SJSA1 (cell line): ENCODE data around the gene EOGT. TPM values are rescaled to one million over a fixed set of nuclear protein-coding genes. Genes with fewer than 3 reads are reported as not detected.
A peak's percentile ranks its signal among the peaks of the same experiment; 100 is the strongest.

ENCODE experiments used
- DNase-seq, 2 experiments: peaks; one replicate each; pipeline ENCODE4 v3.0.0-alpha.2; 2015 to 2020; ENCODE audit warnings: low spot score in 2 of 2, low read depth in 1 of 2
- H3K27ac ChIP-seq: fragments of 250-450 bp; sonication (Bioruptor Pico); 2 replicates; pipeline ENCODE4 v1.5.1; 2020; ENCODE audit warnings: mild to moderate bottlenecking, moderate library complexity
- H3K27me3 ChIP-seq: fragments of 250-450 bp; sonication (Bioruptor Pico); replicated peaks from 2 replicates; pipeline ENCODE4 v1.5.1; 2020; ENCODE audit warnings: mild to moderate bottlenecking, moderate library complexity
- H3K36me3 ChIP-seq: fragments of 250-450 bp; sonication (Bioruptor Pico); 2 replicates; pipeline ENCODE4 v1.5.1; 2020; ENCODE audit warnings: mild to moderate bottlenecking
- H3K4me1 ChIP-seq: fragments of 250-450 bp; sonication (Bioruptor Pico); replicated peaks from 2 replicates; pipeline ENCODE4 v1.6.1; 2021; ENCODE audit warnings: mild to moderate bottlenecking
- H3K4me3 ChIP-seq: fragments of 250-450 bp; sonication (Bioruptor Pico); 2 replicates; pipeline ENCODE4 v1.5.1; 2020; ENCODE audit warnings: mild to moderate bottlenecking
- H3K9me3 ChIP-seq: fragments of 250-450 bp; sonication (Bioruptor Pico); replicated peaks from 2 replicates; pipeline ENCODE4 v1.5.1; 2020; ENCODE audit warnings: mild to moderate bottlenecking
- total RNA-seq: library from RNA; depleted of rRNA; stranded (reverse); fragments of >200 nt; shearing (Covaris generic); gene quantifications from 2 replicates; pipeline ENCODE4 v1.2.3, GENCODE V29; 2014

Gene EOGT
- total RNA-seq, 1 experiment from 2014 or later = 43.0 TPM

DNA sequence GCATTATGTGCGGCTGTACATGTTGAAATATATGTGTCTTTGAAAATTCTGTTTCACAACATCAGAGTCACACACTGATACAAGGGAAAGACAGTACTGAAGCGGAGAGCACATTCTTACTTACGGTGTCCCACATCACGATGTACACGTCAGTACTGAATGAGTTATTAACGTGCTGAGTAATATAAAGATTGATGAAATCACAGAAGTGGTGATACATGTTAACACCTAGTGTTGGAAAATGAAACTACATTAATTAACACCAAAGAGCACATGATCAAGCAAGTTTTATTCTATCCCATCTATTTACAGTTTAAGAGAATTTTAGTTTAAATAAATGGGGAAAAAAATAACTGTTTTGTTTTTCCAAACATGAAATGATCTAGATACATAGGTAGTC is 15.6 kb downstream of the EOGT start:
- H3K27me3 ChIP-seq = no peaks in the 10 kb centered on the region
- no peaks in the 10 kb centered on the region for H3K9me3 ChIP-seq
- no peak overlapping the region for H3K27ac ChIP-seq
- peaks cover 60% of the 10 kb centered on the region for H3K36me3 ChIP-seq
- no peak overlapping the region for H3K4me3 ChIP-seq
- no peak for DNase-seq
- H3K4me1 ChIP-seq = peaks cover 9% of the 10 kb centered on the region

DNA sequence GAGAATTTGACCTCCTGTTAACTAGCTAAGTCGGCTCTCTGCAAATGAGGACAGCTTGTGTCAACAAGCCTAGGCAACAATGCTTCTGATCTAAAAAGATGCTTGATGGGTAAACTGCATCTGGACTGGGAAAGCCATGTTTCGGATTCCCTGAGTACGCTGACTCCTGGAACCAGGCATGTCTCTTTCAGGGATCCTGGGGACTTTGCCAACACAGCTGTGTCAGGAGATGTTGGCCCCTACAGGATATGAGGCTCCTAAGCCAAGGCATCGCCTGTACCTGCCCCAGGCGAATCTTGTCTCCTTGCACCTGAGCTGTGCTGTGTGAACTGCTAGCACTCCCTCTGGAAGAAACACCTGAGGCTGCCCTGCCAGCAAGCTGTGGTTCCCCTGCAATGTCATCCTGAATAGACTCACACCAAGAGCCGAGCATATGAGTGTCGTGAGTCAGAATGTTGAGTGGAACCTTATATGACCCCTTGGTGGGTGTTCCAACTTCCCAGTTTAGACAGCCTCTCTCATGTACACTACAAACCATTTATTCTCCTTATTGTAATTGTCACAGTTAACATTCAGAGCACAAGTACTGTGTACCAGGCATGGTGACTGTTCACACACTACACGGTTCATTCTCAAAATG is 17.0 kb downstream of the EOGT start:
- H3K4me3 ChIP-seq = no peak overlapping the region
- no peaks in the 10 kb centered on the region for H3K9me3 ChIP-seq
- H3K27ac ChIP-seq = no peak overlapping the region
- H3K36me3 ChIP-seq = peaks cover 58% of the 10 kb centered on the region
- peaks cover 9% of the 10 kb centered on the region for H3K4me1 ChIP-seq
- H3K27me3 ChIP-seq = no peaks in the 10 kb centered on the region
- no peak for DNase-seq

DNA sequence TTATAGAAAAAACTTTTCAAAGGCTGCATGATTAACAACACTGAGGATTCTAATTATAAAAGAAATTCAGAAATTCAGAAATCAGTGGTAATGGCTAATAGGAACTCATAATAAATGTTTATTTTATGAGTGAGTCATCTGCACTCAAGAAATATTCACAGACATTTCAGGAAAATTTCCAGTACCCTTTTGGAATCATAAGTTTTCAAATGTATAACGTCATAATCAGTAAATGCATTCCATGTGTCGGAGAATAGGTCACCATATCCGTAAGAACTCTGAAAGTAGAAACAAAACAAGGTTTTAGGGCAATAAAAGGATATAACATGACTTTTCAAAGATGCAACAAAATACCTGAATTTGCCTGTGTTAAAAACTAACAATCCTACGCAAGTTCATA is 24.7 kb downstream of the EOGT start:
- H3K27ac ChIP-seq = no peak overlapping the region
- DNase-seq = no peak

DNA sequence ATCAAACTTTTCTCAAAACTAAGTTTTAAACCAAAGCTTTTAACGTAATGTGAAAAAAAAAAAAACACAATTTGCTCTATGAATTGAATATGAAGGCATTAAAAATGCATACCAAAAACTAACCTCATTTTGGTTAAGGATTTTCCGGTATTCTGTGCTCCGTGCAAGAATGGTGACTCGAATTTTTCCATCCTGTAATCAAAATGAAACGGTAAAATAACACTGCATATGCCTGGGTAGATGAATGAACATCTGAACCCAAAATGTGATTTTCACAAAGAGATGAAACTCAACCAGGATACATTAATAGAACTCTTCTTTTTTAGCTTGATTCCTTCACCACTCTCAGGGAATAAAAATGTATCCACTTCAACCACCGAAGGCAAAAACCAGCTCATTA is 26.2 kb downstream of the EOGT start:
- DNase-seq = no peak
- Histone ChIP-seq H3K4me3 (no peak overlapping the region), H3K4me1 (no peaks in the 10 kb centered on the region), H3K9me3 (no peaks in the 10 kb centered on the region), H3K27ac (no peak overlapping the region), H3K36me3 (peaks cover 59% of the 10 kb centered on the region), H3K27me3 (no peaks in the 10 kb centered on the region)

More for the DNA sequence above, 24.7 kb downstream of the EOGT start:
- Histone ChIP-seq H3K27me3 (no peaks in the 10 kb centered on the region), H3K36me3 (peaks cover 49% of the 10 kb centered on the region), H3K9me3 (no peaks in the 10 kb centered on the region), H3K4me1 (no peaks in the 10 kb centered on the region), H3K4me3 (no peak overlapping the region)

DNA sequence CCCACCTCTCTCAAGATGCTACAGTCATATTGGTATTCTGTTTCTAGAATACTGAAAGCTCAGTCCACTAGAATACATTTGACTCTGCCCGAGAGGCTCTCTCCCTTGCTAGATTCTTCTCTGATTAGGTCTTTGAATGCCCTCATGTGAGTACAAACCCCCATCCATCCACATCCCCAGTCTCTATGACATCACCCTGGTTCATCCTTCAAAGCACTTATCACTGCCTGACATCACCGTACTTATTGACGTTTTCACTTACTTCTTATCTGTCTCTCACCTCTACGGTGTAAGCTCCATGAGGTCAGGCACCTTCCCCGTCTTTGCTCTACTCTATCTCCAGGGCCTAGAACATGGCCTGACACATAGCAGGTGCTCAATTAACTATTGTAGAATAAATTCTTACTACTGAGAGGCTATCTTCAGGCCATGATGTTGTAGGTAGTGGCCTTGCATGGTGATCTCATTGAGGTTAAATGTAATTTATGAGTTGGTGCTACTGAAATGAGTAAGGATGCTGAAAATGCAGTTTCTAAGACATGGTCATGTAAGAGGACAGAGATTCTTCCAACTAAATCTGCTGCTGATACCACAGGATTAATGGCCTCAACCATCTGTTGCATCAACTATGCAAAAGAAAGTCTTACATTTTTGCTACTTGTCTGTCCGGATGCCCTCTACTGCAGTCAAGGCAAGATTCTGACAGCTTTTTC is 26.8 kb downstream of the EOGT start:
- H3K36me3 ChIP-seq = peaks cover 60% of the 10 kb centered on the region
- no peak overlapping the region for H3K27ac ChIP-seq
- H3K27me3 ChIP-seq = no peaks in the 10 kb centered on the region
- no peaks in the 10 kb centered on the region for H3K4me1 ChIP-seq
- H3K9me3 ChIP-seq = no peaks in the 10 kb centered on the region
- H3K4me3 ChIP-seq = no peak overlapping the region
- DNase-seq = no peak

DNA sequence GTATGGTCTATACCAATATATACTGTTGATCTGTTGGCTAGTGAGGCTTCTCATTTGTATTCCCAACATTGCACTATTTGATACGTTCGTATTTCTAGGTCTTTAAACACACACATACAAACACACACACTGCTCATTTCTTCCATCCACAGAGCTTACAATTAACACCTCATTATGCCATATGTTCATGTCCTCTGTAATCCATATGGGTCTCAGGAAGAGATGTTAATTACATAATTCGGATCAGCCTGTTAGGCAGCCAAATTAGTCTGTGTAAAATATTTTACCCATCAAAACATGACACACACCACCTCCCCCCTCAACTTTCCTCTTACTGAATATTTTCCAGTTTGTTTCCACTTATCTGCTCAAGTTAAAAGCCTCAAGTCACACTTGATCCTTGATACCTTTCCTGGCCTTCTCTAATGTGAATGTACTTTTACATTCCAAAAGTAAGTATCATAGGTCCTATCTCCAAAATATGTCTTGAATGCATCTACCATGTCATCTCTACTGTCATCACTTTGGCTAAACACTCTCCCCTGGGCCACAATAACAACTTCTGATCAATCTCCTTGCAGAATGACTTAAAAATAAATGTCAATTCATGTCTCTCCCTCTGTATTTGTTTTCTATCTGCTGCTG is 28.2 kb downstream of the EOGT start:
- DNase-seq = no peak
- Histone ChIP-seq H3K27me3 (no peaks in the 10 kb centered on the region), H3K36me3 (peaks cover 69% of the 10 kb centered on the region), H3K9me3 (no peaks in the 10 kb centered on the region), H3K4me3 (no peak overlapping the region), H3K27ac (no peak overlapping the region), H3K4me1 (no peaks in the 10 kb centered on the region)

DNA sequence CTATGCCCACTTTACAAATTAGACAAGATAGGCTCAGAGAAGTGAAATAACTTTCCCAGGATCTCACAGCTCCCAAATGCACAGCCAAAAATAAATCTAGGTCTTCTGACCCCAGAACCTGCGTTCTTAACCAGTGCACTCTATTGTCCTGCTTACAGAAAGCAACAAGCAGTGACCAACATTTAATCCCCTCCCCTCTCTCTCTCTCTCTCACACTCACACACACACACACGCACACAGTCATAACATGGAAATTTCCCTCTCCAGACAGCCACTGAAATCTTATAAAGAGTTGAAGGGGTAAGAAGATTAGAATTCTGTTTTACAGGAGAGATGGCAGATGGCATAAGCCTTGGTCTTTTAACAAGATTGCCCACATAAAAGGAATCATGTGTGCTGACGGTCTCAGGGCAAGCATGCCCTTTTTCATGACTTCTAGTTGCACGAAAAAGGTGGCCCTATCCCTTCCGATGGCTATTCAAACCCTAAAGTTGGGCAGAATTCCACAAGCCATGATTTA is 29.4 kb downstream of the EOGT start:
- Histone ChIP-seq H3K9me3 (no peaks in the 10 kb centered on the region), H3K27me3 (no peaks in the 10 kb centered on the region), H3K36me3 (peaks cover 79% of the 10 kb centered on the region), H3K27ac (no peak overlapping the region), H3K4me1 (no peaks in the 10 kb centered on the region), H3K4me3 (no peak overlapping the region)
- DNase-seq = no peak

DNA sequence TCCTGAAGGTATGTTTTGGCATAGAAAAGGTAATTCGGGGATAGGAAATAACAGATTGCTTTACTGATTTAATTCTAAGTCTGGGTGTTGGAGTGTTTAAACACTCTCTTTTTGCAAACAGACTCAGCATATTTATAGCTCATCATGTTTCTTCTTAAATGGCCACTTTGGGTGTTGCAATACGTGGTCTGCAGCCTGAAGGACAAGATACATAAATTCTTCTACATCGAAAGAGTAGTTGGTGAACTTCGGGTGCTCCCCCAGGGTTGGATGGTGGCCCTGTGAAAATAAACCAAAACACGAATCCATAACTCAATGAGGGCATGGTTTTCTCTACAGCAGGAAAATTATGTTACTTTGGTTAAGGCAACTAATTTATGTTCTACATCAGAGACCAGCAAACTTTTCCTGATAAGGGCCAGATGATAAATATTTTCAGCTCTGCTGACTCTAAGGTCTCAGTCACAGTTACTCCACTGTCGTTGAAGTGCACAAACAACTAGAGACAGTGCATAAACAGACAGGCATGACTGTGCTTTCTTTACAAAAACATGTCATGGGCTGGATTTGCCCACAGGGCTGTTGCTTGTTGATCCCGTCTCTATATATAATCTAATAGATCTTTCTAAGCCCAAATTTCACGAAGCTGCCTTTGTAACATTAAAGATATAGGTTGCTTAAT is 35.9 kb downstream of the EOGT start:
- H3K27me3 ChIP-seq = no peaks in the 10 kb centered on the region
- no peaks in the 10 kb centered on the region for H3K9me3 ChIP-seq
- H3K36me3 ChIP-seq = peaks cover 56% of the 10 kb centered on the region
- no peaks in the 10 kb centered on the region for H3K4me1 ChIP-seq
- H3K4me3 ChIP-seq = no peak overlapping the region
- DNase-seq = no peak
- H3K27ac ChIP-seq = no peak overlapping the region

DNA sequence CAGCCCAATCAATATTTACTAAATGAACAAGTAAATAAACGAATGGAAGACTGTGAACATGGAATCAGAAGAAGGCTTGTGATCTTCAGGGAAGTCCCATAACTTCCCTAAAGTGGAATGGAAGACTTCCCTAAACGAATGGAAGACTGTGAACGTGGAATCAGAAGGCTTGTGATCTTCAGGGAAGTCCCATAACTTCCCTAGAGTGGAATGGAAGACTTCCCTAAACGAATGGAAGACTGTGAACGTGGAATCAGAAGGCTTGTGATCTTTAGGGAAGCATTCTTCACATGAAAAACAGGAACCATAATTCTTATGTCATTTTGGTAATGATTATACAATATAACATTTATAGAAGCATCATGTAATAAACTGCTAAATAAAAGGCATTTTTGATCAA is 38.8 kb downstream of the EOGT start:
- H3K4me1 ChIP-seq = no peaks in the 10 kb centered on the region
- H3K36me3 ChIP-seq = peaks cover 33% of the 10 kb centered on the region
- H3K27me3 ChIP-seq = peaks cover 6% of the 10 kb centered on the region
- no peak for DNase-seq
- no peak overlapping the region for H3K27ac ChIP-seq
- H3K4me3 ChIP-seq = no peak overlapping the region
- no peaks in the 10 kb centered on the region for H3K9me3 ChIP-seq

DNA sequence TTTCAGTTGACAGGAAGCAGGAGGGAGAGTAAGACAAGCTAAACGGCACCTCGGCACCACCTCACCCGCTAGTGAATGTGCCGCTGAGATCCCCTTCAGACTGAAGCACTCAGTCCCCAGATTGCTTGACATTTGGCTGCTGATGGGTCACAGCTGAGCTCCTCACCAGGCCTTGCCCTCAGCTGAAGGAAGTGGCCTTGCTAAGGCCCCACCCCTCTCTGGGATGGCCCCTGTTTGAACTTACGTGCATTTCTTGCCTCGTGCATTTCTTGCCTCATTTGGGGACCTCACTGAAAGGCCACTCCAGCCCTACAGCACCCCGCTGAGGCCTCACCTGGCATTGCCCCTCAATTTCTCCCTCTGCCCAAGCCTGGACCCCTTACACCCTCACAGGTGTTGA is 39.8 kb downstream of the EOGT start:
- H3K27me3 ChIP-seq = peaks cover 11% of the 10 kb centered on the region
- no peaks in the 10 kb centered on the region for H3K4me1 ChIP-seq
- no peaks in the 10 kb centered on the region for H3K9me3 ChIP-seq
- no peak overlapping the region for H3K4me3 ChIP-seq
- no peak for DNase-seq
- peaks cover 23% of the 10 kb centered on the region for H3K36me3 ChIP-seq
- no peak overlapping the region for H3K27ac ChIP-seq

DNA sequence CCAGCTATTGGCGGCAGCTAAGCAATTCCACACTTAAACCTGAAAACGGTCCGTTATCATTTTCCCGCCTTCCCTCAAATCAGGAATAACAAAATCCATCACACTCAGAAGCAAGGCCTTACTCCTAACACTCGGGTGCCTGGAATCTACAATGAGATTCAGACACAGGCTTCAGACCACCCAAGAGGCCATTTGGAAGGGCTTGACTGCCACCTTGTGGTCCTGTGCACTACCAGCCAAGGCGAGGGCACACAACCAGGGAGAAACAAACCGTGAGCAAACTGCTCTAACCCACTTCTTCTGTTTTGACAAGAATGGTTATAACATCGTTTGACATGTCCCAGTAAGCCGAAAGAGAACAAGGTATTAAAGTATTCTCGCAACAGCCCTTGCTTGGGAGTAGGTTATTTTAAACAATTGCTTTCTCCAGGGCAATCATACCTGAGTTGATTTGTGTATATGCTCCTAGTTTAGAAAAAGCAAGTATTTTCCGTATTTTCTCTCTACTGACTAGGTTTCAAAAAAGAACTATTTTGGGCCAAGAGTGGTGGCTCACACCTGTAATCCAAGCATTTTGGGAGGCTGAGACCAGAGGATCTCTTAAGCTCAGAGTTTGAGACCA is 41.0 kb downstream of the EOGT start:
- peaks cover 11% of the 10 kb centered on the region for H3K27me3 ChIP-seq
- H3K4me3 ChIP-seq = no peak overlapping the region
- H3K9me3 ChIP-seq = no peaks in the 10 kb centered on the region
- H3K4me1 ChIP-seq = no peaks in the 10 kb centered on the region
- peak; percentile 49 to 67 for DNase-seq
- H3K36me3 ChIP-seq = peaks cover 11% of the 10 kb centered on the region
- H3K27ac ChIP-seq = no peak overlapping the region

DNA sequence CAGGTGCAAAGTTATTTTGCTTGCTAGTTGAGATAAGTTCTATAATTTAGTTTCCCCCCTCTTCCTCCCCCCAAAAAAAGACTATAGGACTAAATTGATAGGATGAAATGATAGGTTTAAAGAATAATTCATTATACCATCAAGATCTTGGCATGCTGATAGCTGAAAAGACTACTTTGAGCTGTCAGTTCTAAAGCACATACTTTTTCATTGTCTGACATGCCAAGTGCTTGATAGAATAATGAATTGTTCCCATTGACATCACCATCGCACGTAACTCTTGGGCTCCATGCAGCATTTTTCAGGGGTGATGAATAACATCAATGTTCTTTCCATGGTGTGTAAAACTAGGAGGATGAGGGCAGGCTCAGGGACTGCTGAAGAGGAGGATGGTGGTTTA is 48.8 kb downstream of the EOGT start:
- Histone ChIP-seq H3K9me3 (no peaks in the 10 kb centered on the region), H3K27ac (no peak overlapping the region), H3K4me1 (no peaks in the 10 kb centered on the region), H3K4me3 (no peak overlapping the region), H3K27me3 (peaks cover 14% of the 10 kb centered on the region), H3K36me3 (no peaks in the 10 kb centered on the region)
- DNase-seq = no peak

DNA sequence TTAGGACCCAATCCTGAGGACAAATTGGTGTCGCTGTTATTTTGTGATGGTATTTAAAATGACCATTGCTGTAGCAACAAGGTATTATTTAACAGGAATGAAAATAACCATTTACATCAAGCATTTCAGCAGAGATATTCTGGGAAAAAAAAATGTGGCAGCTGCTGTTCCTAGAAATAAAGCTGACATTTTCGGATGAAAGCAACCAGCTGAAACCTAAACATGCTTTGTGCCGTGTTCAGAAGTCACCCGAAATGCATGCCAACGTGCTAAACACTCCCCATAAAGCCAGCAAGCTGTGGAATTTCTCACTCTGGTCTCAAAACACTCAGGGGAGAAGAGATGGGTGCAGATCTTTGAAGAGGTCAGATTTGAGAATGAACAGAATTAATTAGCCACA is 49.6 kb downstream of the EOGT start:
- no peak for DNase-seq
- Histone ChIP-seq H3K27ac (no peak overlapping the region), H3K9me3 (no peaks in the 10 kb centered on the region), H3K4me3 (no peak overlapping the region), H3K27me3 (peaks cover 9% of the 10 kb centered on the region), H3K4me1 (no peaks in the 10 kb centered on the region), H3K36me3 (no peaks in the 10 kb centered on the region)
